Measurements from ENCODE around the gene ABCA13. TPM values are rescaled to one million over a fixed set of nuclear protein-coding genes. Genes with fewer than 3 reads are reported as not detected.

ABCA13 gene
- total RNA-seq, 1 experiment from 2014 or later = not detected

DNA sequence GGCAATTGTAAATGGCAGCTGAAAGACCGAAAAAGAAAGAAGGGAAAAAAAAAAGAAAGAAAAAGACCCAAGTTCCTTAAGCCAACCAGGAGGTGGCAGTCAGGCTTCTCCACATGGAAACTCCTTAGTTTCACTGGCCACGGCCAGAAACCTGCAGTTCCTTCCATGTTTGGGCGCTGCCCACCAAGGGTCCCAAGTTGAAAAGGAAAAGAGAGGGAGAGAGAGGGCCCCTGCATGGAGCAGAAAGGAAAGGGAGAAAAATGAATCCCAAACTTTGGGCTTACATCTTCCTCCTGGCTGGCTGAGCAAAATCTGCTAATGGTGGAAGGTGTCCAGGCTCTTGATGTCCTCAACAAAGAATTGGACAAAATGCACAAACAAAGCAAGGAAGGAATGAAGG is 31.8 kb upstream of the ABCA13 start:
- Histone ChIP-seq H3K36me3 (ENCODE audit: control insufficient read depth in 1 of 2, insufficient read depth in 2 of 2, low read length in 2 of 2) (no peaks in the 10 kb centered on the region), H3K4me1 (ENCODE audit: control insufficient read depth in 1 of 2, insufficient read depth in 2 of 2, low read length in 2 of 2) (peaks cover 7% of the 10 kb centered on the region in 2 experiments; a peak in 2 of 4 replicates), H3K4me2 (ENCODE audit: low read length) (no peak overlapping the region), H3K27ac (ENCODE audit: low read depth, low read length) (no peak overlapping the region), H3K9ac (ENCODE audit: low read length) (no peak overlapping the region), H3K27me3 (ENCODE audit: insufficient read depth, low read length) (no peaks in the 10 kb centered on the region), H4K20me1 (ENCODE audit: insufficient read depth) (no peaks in the 10 kb centered on the region), H3K9me3 (ENCODE audit: control insufficient read depth in 1 of 2, insufficient read depth in 1 of 2, low read depth in 1 of 2, low read length in 2 of 2) (no peaks in the 10 kb centered on the region), H3K4me3 (replicated peaks in 1 of 2; ENCODE audit: low read depth in 1 of 2, low read length in 2 of 2) (no peak overlapping the region), H2AFZ (ENCODE audit: low read depth, low read length, poor library complexity, severe bottlenecking) (no peak overlapping the region), H3K9me2 (ENCODE audit: insufficient read depth) (no peaks in the 10 kb centered on the region), H3K79me2 (ENCODE audit: insufficient read depth, low read length) (no peaks in the 10 kb centered on the region)
- ChIA-PET CTCF (interaction anchor here (1.4 kb wide), 1 partner anchor 195 kb away, joined by 5 read pairs; no protein-coding TSS in a partner anchor), POLR2A (no interaction called here), RAD21 (ENCODE audit: low non-redundant PET in 1 of 2, low total read pairs in 2 of 2, uncharacterized antibody in 2 of 2, unreplicated experiment in 2 of 2) (no interaction called here)
- ATAC-seq = peak; percentile 30; the same call in 1 of the 2 replicates
- BruUV-seq (replicated peaks) = no TSS peak
- DNase-seq (ENCODE audit: low read depth, low spot score) = peak; percentile 6
- intact Hi-C loops (cut with micrococcal nuclease) = no loop called here
- no peak for TF ChIP-seq EGR1 (IDR thresholded peaks at IDR 0.05; ENCODE audit: low read depth)
- no peak for TF ChIP-seq CEBPB (IDR thresholded peaks at IDR 0.05; ENCODE audit: low read depth)
- no peak for TF ChIP-seq CBX3 (IDR thresholded peaks at IDR 0.05; ENCODE audit: low read depth)
- TF ChIP-seq, protein P1, sequence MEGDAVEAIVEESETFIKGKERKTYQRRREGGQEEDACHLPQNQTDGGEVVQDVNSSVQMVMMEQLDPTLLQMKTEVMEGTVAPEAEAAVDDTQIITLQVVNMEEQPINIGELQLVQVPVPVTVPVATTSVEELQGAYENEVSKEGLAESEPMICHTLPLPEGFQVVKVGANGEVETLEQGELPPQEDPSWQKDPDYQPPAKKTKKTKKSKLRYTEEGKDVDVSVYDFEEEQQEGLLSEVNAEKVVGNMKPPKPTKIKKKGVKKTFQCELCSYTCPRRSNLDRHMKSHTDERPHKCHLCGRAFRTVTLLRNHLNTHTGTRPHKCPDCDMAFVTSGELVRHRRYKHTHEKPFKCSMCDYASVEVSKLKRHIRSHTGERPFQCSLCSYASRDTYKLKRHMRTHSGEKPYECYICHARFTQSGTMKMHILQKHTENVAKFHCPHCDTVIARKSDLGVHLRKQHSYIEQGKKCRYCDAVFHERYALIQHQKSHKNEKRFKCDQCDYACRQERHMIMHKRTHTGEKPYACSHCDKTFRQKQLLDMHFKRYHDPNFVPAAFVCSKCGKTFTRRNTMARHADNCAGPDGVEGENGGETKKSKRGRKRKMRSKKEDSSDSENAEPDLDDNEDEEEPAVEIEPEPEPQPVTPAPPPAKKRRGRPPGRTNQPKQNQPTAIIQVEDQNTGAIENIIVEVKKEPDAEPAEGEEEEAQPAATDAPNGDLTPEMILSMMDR (IDR thresholded peaks at IDR 0.05 in 2 of 3, conservative IDR thresholded peaks at IDR 0.05 in 1 of 3; ENCODE audit: borderline replicate concordance in 1 of 3, insufficient read depth in 1 of 3, low read depth in 2 of 3, low read length in 2 of 3) = peak in 2 of 3 experiments; percentile 28 to 37; a peak in 4 of 6 replicates

DNA sequence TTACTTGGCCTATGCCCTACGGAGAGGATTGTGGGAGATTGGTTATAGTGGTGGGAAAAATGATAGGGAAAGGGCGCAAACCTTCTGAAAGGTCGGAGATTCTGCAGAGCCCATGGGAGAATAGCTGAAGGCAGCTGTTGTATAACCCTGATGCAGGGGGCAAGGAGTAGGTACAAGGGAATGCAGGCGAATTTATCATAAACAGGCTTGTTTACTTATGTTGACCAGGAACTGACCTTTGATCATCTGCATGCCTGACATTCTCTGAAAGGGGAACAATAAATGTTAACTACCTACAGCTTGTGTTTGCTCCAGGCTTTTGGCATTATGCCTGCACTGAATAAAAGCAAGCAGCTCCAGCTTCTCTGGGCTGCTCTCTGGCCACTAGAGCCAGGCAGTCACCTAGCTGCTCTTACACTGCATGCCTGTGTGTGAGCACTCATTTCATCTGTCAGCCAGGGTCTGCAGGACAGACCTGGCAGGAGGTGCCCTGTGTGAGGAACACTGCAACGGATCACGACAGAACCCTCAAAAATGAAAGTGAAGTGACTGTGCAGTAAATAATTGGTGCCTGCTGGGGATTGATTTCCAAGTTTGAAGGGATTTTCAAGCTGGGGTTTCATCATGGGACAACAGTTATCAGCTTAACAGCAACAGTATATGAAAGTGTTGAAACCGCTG is 31.1 kb upstream of the ABCA13 start:
- H3K27ac ChIP-seq (ENCODE audit: low read depth, low read length) = no peak overlapping the region
- no peak overlapping the region for H3K4me3 ChIP-seq (replicated peaks in 1 of 2; ENCODE audit: low read depth in 1 of 2, low read length in 2 of 2)
- H3K4me1 ChIP-seq (ENCODE audit: control insufficient read depth in 1 of 2, insufficient read depth in 2 of 2, low read length in 2 of 2) = peaks cover 7% of the 10 kb centered on the region in 2 experiments; a peak in 2 of 4 replicates
- no peaks in the 10 kb centered on the region for H3K9me2 ChIP-seq (ENCODE audit: insufficient read depth)
- no peak for ATAC-seq
- TF ChIP-seq, protein P1 (IDR thresholded peaks at IDR 0.05 in 2 of 3, conservative IDR thresholded peaks at IDR 0.05 in 1 of 3; ENCODE audit: borderline replicate concordance in 1 of 3, insufficient read depth in 1 of 3, low read depth in 2 of 3, low read length in 2 of 3) = no peak
- TF ChIP-seq CEBPB (IDR thresholded peaks at IDR 0.05; ENCODE audit: low read depth) (no peak), CBX3 (IDR thresholded peaks at IDR 0.05; ENCODE audit: low read depth) (no peak), ZNF274 (IDR thresholded peaks at IDR 0.05; ENCODE audit: low read depth, low read length) (no peak), FOSL1 (IDR thresholded peaks at IDR 0.05; ENCODE audit: low read depth) (no peak), SP1 (IDR thresholded peaks at IDR 0.05; ENCODE audit: low read depth) (no peak), EZH2 (IDR thresholded peaks at IDR 0.05) (no peak)
- TF ChIP-seq, protein P2, sequence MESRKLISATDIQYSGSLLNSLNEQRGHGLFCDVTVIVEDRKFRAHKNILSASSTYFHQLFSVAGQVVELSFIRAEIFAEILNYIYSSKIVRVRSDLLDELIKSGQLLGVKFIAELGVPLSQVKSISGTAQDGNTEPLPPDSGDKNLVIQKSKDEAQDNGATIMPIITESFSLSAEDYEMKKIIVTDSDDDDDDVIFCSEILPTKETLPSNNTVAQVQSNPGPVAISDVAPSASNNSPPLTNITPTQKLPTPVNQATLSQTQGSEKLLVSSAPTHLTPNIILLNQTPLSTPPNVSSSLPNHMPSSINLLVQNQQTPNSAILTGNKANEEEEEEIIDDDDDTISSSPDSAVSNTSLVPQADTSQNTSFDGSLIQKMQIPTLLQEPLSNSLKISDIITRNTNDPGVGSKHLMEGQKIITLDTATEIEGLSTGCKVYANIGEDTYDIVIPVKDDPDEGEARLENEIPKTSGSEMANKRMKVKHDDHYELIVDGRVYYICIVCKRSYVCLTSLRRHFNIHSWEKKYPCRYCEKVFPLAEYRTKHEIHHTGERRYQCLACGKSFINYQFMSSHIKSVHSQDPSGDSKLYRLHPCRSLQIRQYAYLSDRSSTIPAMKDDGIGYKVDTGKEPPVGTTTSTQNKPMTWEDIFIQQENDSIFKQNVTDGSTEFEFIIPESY (IDR thresholded peaks at IDR 0.05; ENCODE audit: extremely low read depth, insufficient replicate concordance, low read length) = no peak
- TF ChIP-seq, protein P3, sequence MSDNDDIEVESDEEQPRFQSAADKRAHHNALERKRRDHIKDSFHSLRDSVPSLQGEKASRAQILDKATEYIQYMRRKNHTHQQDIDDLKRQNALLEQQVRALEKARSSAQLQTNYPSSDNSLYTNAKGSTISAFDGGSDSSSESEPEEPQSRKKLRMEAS (IDR thresholded peaks at IDR 0.05) = no peak
- H3K4me2 ChIP-seq (ENCODE audit: low read length) = no peak overlapping the region
- H3K79me2 ChIP-seq (ENCODE audit: insufficient read depth, low read length) = no peaks in the 10 kb centered on the region
- H3K9me3 ChIP-seq (ENCODE audit: control insufficient read depth in 1 of 2, insufficient read depth in 1 of 2, low read depth in 1 of 2, low read length in 2 of 2) = no peaks in the 10 kb centered on the region
- intact Hi-C loops (cut with micrococcal nuclease) = no loop called here
- ChIA-PET POLR2A (no interaction called here), RAD21 (ENCODE audit: low non-redundant PET in 1 of 2, low total read pairs in 2 of 2, uncharacterized antibody in 2 of 2, unreplicated experiment in 2 of 2) (no interaction called here), CTCF (interaction anchor here (1.4 to 1.7 kb wide), 2 partner anchors 15 to 195 kb away, joined by 4 to 5 read pairs; no protein-coding TSS in a partner anchor)
- H3K9ac ChIP-seq (ENCODE audit: low read length) = no peak overlapping the region
- no peaks in the 10 kb centered on the region for H3K27me3 ChIP-seq (ENCODE audit: insufficient read depth, low read length)
- no peaks in the 10 kb centered on the region for H4K20me1 ChIP-seq (ENCODE audit: insufficient read depth)
- H3K36me3 ChIP-seq (ENCODE audit: control insufficient read depth in 1 of 2, insufficient read depth in 2 of 2, low read length in 2 of 2) = no peaks in the 10 kb centered on the region
- no TSS peak for BruUV-seq (replicated peaks)
- no peak overlapping the region for H2AFZ ChIP-seq (ENCODE audit: low read depth, low read length, poor library complexity, severe bottlenecking)
- no peak for DNase-seq (ENCODE audit: low read depth, low spot score)
